HFF-Myc (cell line): ENCODE data around the gene CFAP46.
"Not testable (repeated sequence)": the region's sequence is repeated elsewhere in the genome, so short reads cannot be mapped to it uniquely, and the experiment has no call there.

Source experiments
- DNase-seq: peaks from one replicate; pipeline ENCODE4 v3.0.0-alpha.2; 2011; ENCODE audit warnings: low read depth; ENCODE audit errors: extremely low read depth
- H3K4me3 ChIP-seq: replicated peaks from 2 replicates; pipeline ENCODE4 v1.5.1; 2011; ENCODE audit warnings: low read depth, mild to moderate bottlenecking, control low read depth, low read length
- TF ChIP-seq, protein P1 (sequence below): IDR thresholded peaks from 2 replicates; pipeline ENCODE4 v1.5.1; 2012; ENCODE audit warnings: mild to moderate bottlenecking, low read depth, low read length, control low read depth; ENCODE audit errors: missing control alignments

Gene CFAP46

DNA sequence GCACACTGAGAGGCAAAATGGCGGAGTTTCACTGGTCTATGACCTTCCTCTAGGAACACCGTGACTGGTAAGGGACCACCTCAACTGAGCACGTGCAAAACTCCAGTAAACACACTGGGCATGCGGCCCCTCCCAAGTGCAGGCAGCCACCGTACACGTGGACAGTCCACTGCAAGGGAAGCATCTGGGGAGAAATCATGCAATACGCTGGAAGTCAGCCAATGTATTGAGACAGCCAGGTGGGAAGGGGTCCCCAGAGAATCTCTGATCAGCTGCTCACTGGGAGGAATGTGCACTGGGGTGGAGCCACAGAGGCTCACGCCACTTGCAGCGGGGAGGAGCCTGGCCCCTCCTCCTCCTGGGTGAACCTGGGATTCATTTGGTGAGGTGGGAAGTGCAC lies 49.3 kb downstream of the CFAP46 start:
- no peak overlapping the region for H3K4me3 ChIP-seq
- TF ChIP-seq, protein P1, sequence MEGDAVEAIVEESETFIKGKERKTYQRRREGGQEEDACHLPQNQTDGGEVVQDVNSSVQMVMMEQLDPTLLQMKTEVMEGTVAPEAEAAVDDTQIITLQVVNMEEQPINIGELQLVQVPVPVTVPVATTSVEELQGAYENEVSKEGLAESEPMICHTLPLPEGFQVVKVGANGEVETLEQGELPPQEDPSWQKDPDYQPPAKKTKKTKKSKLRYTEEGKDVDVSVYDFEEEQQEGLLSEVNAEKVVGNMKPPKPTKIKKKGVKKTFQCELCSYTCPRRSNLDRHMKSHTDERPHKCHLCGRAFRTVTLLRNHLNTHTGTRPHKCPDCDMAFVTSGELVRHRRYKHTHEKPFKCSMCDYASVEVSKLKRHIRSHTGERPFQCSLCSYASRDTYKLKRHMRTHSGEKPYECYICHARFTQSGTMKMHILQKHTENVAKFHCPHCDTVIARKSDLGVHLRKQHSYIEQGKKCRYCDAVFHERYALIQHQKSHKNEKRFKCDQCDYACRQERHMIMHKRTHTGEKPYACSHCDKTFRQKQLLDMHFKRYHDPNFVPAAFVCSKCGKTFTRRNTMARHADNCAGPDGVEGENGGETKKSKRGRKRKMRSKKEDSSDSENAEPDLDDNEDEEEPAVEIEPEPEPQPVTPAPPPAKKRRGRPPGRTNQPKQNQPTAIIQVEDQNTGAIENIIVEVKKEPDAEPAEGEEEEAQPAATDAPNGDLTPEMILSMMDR = no peak
- no peak for DNase-seq

DNA sequence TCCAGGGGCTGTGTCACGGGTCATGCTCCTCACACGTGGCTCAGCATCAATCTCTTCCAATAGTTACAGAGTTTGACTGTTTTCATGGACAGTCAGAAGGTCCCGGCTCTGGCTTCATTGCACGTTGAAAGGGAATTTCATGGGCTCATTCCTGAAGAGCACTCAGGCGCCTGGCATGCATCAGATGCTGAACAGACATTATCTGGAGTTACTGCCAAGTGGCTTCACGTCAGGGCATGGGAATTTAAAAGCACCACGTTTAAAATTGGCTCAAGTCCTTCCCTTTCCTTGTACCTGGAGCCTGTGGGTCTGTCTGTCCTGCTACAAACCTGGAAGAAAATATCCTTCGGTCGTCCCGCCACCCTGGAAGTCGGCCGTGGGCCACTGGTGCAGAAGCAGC lies 50.4 kb downstream of the CFAP46 start:
- H3K4me3 ChIP-seq = no peak overlapping the region
- TF ChIP-seq, protein P1 = no peak
- no peak for DNase-seq

DNA sequence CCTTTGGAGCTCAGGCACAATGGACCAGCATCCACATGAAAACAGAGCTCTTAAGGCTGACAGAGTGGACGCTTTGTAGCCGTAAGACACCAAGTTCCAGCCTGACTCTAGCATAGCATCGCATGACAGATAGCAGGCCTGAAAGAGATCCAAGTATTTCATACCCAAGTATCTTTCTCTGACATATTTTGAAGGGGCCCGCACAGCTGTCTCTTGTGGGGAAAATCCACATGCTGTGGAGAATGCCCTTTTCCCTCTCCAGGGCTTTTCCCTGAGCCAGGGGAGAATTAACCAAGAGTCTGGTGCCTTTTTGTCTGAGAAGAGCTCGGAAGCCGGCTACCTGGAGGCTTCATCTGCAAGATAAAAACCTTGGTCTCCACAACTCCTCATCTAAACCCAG lies 51.0 kb downstream of the CFAP46 start:
- no peak overlapping the region for H3K4me3 ChIP-seq
- DNase-seq = no peak
- TF ChIP-seq, protein P1 = no peak

DNA sequence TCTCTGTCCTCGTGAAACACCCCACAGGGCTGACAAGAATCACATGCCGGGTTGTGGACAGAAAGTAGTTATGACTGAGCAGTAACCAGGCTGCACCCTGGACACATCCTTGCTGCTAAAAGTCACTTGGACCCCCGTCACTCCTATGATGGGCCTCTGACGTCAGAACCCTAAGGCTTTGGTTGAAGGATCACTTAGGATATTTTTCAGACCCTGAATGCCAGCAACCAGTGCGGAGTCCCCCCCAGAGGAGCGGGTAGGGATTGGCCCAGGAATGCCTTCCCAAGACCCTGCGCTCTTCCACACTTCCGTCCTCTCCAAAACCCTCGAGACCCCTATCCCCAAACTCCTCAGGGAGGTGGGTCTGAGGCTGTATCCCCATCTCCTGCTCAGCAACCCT lies 52.1 kb downstream of the CFAP46 start:
- no peak overlapping the region for H3K4me3 ChIP-seq
- no peak for DNase-seq
- TF ChIP-seq, protein P1 = no peak

DNA sequence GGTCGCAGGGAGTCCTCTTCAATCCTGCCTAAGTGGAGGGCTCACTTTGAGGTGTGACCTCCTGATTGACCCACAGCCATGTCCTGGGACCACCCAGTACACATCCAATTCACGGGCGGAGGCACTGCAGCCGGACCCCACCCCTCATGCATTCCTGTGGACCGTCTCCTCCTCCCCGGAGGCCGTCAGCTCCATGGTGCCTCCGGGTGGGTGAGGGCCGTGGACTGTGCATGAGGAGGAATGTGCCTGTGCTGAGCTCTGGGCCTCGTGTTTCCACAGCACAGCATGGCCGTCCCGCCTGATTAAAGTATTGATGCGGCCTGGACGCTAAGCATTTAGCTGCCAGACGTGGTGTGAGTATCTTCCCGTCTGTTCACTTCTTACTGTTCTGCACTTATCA lies 52.8 kb downstream of the CFAP46 start:
- no peak for DNase-seq
- TF ChIP-seq, protein P1 = no peak
- H3K4me3 ChIP-seq = no peak overlapping the region

DNA sequence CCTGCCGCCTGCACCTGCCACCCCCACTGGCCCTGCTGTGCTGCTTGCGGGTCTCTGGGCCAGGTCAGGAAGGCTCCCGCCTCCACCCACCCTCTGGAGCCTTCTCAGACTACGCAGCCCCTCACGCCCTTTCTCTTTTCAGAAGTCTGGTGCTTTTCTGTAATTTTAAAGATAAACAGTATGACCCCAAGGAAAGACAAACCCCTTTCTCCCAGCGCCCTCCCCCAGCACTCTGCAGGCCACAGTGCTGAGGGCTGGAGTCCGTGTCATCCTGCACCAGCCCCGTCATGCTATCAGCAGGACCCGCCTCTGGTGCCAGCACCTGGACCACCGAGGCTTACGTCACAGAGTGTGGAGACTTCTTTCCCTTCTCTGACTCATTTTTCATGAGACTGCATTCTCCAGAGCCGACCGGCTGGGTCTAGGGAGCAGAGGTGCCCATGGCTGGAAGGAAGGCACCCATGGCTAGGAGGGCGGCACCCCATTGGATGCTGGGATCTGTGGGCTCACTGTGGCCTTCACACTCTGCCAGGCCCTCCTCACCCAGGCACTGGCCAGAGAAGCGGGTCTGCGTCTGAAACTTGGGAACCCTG lies 53.4 kb downstream of the CFAP46 start:
- TF ChIP-seq, protein P1 = no peak
- no peak overlapping the region for H3K4me3 ChIP-seq
- no peak for DNase-seq

DNA sequence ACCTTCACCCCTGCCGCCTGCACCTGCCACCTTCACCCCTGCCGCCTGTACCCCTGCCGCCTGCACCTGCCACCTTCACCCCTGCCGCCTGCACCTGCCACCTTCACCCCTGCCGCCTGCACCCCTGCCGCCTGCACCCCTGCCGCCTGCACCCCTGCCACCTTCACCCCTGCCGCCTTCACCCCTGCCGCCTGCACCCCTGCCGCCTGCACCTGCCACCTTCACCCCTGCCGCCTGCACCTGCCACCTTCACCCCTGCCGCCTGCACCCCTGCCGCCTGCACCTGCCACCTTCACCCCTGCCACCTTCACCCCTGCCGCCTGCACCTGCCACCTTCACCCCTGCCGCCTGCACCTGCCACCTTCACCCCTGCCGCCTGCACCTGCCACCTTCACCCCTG lies 53.9 kb downstream of the CFAP46 start:
- H3K4me3 ChIP-seq, DNase-seq: not testable (repeated sequence)
